Heart left ventricle (tissue), 16 donors: ENCODE data around the gene CHD1. TPM values are rescaled to one million over a fixed set of nuclear protein-coding genes. Genes with fewer than 3 reads are reported as not detected.

ENCODE experiments used
- ATAC-seq, 4 donors: fragments of 200-7000 bp; cut with Tn5 transposase; one replicate each; pipeline ENCODE4 v1.9.1; 2020 to 2022; ENCODE audit warnings: moderate library complexity in 4 of 4, mild to moderate bottlenecking in 3 of 4, moderate number of reproducible peaks in 1 of 4
- DNase-seq, 5 donors: peaks; one replicate each; pipeline ENCODE4 v3.0.0-alpha.2; 2020
- H3K27ac ChIP-seq, 12 donors: fragments of 200-600 bp; sonication (generic) in 4 of 12; one replicate each; pipeline versions ENCODE4 v1.5.0 to v1.8.0; 2016 to 2022; ENCODE audit warnings: mild to moderate bottlenecking in 2 of 12
- H3K27me3 ChIP-seq, 9 donors: fragments of 200-600 bp; sonication (generic) in 2 of 9; one replicate each; pipeline versions ENCODE4 v1.5.1 to v1.8.0; 2016 to 2022; ENCODE audit warnings: mild to moderate bottlenecking in 3 of 9
- H3K36me3 ChIP-seq, 9 donors: fragments of 200-600 bp; sonication (generic) in 2 of 9; one replicate each; pipeline versions ENCODE4 v1.5.0 to v1.8.0; 2018 to 2022; ENCODE audit warnings: mild to moderate bottlenecking in 2 of 9
- H3K4me1 ChIP-seq, 12 donors: fragments of 200-600 bp; sonication (generic) in 4 of 12; one replicate each; pipeline versions ENCODE4 v1.5.0 to v1.8.0; 2016 to 2022; ENCODE audit warnings: mild to moderate bottlenecking in 3 of 12
- H3K4me3 ChIP-seq, 12 donors: fragments of 200-600 bp; sonication (generic) in 4 of 12; one replicate each; pipeline versions ENCODE4 v1.5.0 to v1.8.0; 2017 to 2022; ENCODE audit warnings: mild to moderate bottlenecking in 9 of 12, moderate library complexity in 4 of 12
- H3K9me3 ChIP-seq, 12 donors: fragments of 200-600 bp; sonication (generic) in 4 of 12; one replicate each; pipeline versions ENCODE4 v1.5.0 to v1.8.0; 2016 to 2022; ENCODE audit warnings: mild to moderate bottlenecking in 1 of 12
- CTCF ChIP-seq, 12 donors: fragments of 200-600 bp; sonication (generic) in 4 of 12; IDR thresholded peaks; one replicate each; pipeline versions ENCODE4 v1.5.0 to v1.8.0; 2018 to 2022; ENCODE audit warnings: antibody characterized with exemption in 12 of 12, mild to moderate bottlenecking in 5 of 12
- POLR2A ChIP-seq, 2 donors: fragments of 450-650 bp; IDR thresholded peaks; one replicate each; pipeline ENCODE4 v1.6.1; 2017; ENCODE audit warnings: antibody characterized with exemption in 2 of 2, mild to moderate bottlenecking in 2 of 2, moderate library complexity in 2 of 2
- whole genome bisulfite sequencing, 4 donors: extraction: QIAGEN DNeasy Blood & Tissue Kit in 2 of 4; methylation state at CpG; one replicate each; pipeline versions ENCODE4 v1.1.5 to v1.1.7; 2013 to 2018; 5-methylcytosine and 5-hydroxymethylcytosine counted together
- intact Hi-C, 10 donors: fragments of 100-400 bp; cut with DNase I; formaldehyde crosslinking; loops; one replicate each; pipeline versions ENCODE4 v1.11.1 to v1.14.2; 2022
- polyA plus RNA-seq, 2 donors: library from polyadenylated mRNA; stranded (reverse); fragments of 200-250 nt; gene quantifications; one replicate each; pipeline ENCODE4 v1.2.3, GENCODE V29; 2013
- total RNA-seq, 9 donors: library from RNA; depleted of rRNA in 2 of 9; stranded (reverse); fragments of >200 nt in 2 of 9; fragmentation: NEBNext Ultra II Directional in 3 of 9; extraction: Animal tissue kit (Norgen Biotek cat#: 25700) in 3 of 9; gene quantifications; one replicate each; pipeline versions ENCODE4 v1.1.0 to v1.2.4, GENCODE V29; 2016 to 2023
- donor health status: ischemic (EF 13 %, LVEDD 7.1; RV severe dilation, severe dysfunction).
- donor health status: healthy with polysubstance abuse.
- donor health status: DM: no; HTN: yes; CAD: no.
- donor health status: DM: no; HTN: no; CAD: no.
- donor health status: ischemic (EF 25% LVEDD 6.9; RV normal size, moderate dysfunction).
- donor health status: ischemic (EF 25% LVEDD 5.7; RV mildly dilated, moderate dysfunction).
- donor health status: healthy.
- donor health status: DM: yes; HTN: yes; CAD: no.
- donor health status: ischemic (EF 35%, LVEDD 5.7; RV mildly dilated, moderate dysfunction).
- donor health status: nonischemic (EF 11% LVEDD 7.7; RV severe dilation, severe dysfunction).
- donor health status: DM: yes; HTN: yes; CAD: no.
- donor health status: PGD.
- donor health status: ischemic (EF 29% LVEDD 5.4; RV normal size, mild dysfunction).
- donor health status: nonischemic (EF 23%, LVEDD 6.1; RV moderate dilation, normal function).

The CHD1 gene
- total and polyA plus RNA-seq, 11 donors = 8.6 to 24.0 (median 13.4) TPM

- intact Hi-C loops = no loop called here
Observed at GRCh38 chr5:98891591-98891990, 37.2 kb downstream of the CHD1 start.

GRCh38 chr5:98880598-98880997, 48.2 kb downstream of the CHD1 start:
- H3K27me3 ChIP-seq = no peaks in the 10 kb centered on the region
- no peaks in the 10 kb centered on the region for H3K4me1 ChIP-seq
- TF ChIP-seq CTCF (IDR thresholded peaks at IDR 0.05) (no peak), POLR2A (IDR thresholded peaks at IDR 0.05) (no peak)
- H3K9me3 ChIP-seq = no peaks in the 10 kb centered on the region
- intact Hi-C loops = no loop called here
- H3K36me3 ChIP-seq = peaks cover 0 to 100% (median 94%) of the 10 kb centered on the region in 9 donors
- no peak overlapping the region for H3K4me3 ChIP-seq
- no peak overlapping the region for H3K27ac ChIP-seq
- DNase-seq (no peak), ATAC-seq (no peak)

More at GRCh38 chr5:98891591-98891990, 37.2 kb downstream of the CHD1 start:
- WGBS, 4 donors = 94 to 100% (median 98%) methylated on average over 1 of the region's 1 CpG
- no peak overlapping the region for H3K4me3 ChIP-seq
- H3K36me3 ChIP-seq = peaks cover 0 to 100% (median 99%) of the 10 kb centered on the region in 9 donors
- no peak for TF ChIP-seq CTCF (IDR thresholded peaks at IDR 0.05)
- no peak for TF ChIP-seq POLR2A (IDR thresholded peaks at IDR 0.05)
- H3K27ac ChIP-seq = no peak overlapping the region
- ATAC-seq (no peak), DNase-seq (no peak)
- H3K27me3 ChIP-seq = no peaks in the 10 kb centered on the region
- no peaks in the 10 kb centered on the region for H3K9me3 ChIP-seq
- no peaks in the 10 kb centered on the region for H3K4me1 ChIP-seq

GRCh38 chr5:98880151-98880550, 48.7 kb downstream of the CHD1 start:
- H3K27me3 ChIP-seq = no peaks in the 10 kb centered on the region
- intact Hi-C loops = no loop called here
- ATAC-seq = no peak
- H3K27ac ChIP-seq = no peak overlapping the region
- peaks cover 0 to 100% (median 94%) of the 10 kb centered on the region in 9 donors for H3K36me3 ChIP-seq
- no peaks in the 10 kb centered on the region for H3K4me1 ChIP-seq
- H3K4me3 ChIP-seq = no peak overlapping the region
- H3K9me3 ChIP-seq = no peaks in the 10 kb centered on the region
- WGBS, 4 donors = 82 to 92% (median 88%) methylated on average over 3 of the region's 3 CpGs
- no peak for DNase-seq
- TF ChIP-seq POLR2A (IDR thresholded peaks at IDR 0.05) = no peak
- no peak for TF ChIP-seq CTCF (IDR thresholded peaks at IDR 0.05)

- Histone ChIP-seq H3K4me3 (no peak overlapping the region), H3K27me3 (no peaks in the 10 kb centered on the region), H3K9me3 (no peaks in the 10 kb centered on the region), H3K36me3 (peaks cover 0 to 100% (median 100%) of the 10 kb centered on the region in 9 donors), H3K27ac (no peak overlapping the region), H3K4me1 (no peaks in the 10 kb centered on the region)
- DNase-seq (no peak), ATAC-seq (no peak)
- 94 to 98% (median 96%) methylated on average over 2 of the region's 2 CpGs for WGBS, 4 donors
- TF ChIP-seq CTCF (IDR thresholded peaks at IDR 0.05) (no peak), POLR2A (IDR thresholded peaks at IDR 0.05) (no peak)
- intact Hi-C loops = no loop called here
Observed at GRCh38 chr5:98877600-98877999, 51.2 kb downstream of the CHD1 start.
